Activated CD4-positive, alpha-beta T cell treated with anti-CD3 and anti-CD28 coated beads, Interleukin-2, amount 50 U/mL, for 1 hour (primary cell): Measurements from ENCODE around the gene IGLL5.
A peak's percentile ranks its signal among the peaks of the same experiment; 100 is the strongest.

Experiments used
- DNase-seq: peaks from one replicate; pipeline ENCODE4 v3.0.0-alpha.2; 2020

The IGLL5 gene

DNA sequence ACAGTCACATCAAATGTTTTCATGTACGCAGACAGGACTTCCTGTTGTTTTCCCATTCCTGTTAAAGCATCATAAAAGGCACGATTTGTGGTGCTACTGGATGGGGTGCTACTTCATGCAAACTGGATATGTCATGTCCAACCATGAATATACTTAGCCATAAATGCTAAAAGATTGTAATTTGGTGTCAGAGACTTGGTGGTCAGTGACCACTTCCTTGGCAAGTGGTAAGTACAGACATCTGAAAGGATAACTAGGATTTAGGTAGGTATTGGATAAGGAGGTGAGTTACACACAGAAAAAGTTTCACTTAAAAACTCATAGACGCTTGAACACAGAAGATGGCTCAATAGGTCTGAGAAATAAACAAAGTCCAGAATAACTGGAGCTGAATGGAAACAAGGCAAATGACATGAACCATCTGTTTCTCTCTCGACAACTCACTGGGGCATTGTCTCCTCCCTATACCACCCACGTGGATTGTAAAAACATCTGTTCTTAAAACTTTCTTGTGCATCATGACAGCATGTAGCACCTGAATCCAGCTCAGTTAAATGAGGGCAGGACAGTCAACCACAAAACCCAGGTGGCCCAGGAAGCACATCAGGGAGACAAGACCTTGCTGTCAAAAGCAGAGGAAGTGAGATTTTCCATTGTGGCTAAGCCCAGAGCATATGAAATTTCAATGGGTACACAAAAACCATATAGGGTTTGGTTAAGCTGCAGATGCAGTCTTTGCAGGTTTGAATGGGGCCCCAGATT is 22.1 kb upstream of the IGLL5 start:
- DNase-seq, result peak; percentile 12

DNA sequence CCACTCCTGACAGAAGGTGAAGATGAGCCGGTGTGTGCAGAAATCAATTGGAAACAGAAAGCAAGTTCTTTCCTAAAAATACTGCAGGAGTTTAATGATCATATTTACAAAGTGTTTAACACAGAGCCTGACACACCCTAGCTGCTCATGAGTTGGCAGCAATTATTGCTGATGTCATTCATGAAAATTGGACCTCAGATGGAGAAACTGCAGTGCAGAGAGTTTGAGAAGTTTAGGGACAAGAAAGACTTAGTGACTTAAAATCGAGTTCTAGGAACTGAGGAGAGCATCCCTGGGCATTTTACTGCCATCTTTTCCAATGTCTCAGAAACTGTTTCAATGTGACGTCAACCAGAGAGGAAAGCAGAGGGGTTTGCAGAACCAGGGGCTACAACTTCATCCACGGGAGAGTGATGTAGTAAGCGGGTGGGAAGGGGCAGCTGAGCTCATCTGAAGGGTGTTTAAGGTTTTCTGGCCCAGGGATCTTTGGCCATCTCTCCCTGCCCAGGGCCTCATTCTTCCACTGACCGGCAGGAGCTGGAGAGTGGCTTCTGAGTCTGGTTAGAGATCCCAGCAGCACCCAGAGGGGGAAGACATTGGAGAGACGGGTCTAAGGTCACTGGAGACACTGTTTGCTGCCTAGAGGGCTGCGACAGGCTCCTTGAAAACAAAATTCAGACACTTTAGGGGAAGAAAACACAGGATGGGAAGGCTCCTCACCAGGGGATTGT is 21.1 kb upstream of the IGLL5 start:
- no peak for DNase-seq

DNA sequence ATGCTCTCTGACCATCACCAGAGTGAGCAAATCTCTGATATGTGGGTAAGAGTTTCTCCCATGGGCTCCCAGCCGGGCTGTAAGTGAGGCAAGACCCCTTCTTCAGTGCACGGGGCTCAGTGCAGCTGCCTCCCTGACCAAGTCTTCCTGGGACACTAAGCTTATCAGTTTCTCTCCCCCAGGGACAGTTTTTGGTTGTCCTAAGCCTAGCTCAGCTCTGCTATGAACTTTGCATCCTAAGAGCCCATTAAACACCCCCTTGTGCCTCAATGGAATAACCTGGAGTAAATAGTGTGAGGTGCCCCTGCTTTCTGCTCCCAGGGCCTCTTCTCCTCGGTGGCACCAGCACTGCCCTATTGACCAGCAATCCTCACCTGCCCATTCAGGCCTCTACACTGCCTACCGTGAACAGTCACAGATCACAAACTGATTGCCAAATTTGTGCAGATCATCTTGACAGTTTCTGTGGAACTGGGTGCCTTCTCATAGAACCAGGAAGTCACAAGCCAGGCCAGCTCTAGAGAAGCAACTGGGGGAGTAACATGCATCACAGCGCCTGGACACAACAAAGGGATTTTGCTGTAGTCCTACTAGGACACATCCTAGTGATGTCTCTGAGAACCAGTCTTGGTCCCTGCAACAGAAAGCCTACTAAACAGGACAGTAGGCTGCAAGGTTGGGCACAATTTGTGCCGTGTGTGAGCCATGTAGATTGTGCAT is 19.5 kb upstream of the IGLL5 start:
- DNase-seq, result no peak

DNA sequence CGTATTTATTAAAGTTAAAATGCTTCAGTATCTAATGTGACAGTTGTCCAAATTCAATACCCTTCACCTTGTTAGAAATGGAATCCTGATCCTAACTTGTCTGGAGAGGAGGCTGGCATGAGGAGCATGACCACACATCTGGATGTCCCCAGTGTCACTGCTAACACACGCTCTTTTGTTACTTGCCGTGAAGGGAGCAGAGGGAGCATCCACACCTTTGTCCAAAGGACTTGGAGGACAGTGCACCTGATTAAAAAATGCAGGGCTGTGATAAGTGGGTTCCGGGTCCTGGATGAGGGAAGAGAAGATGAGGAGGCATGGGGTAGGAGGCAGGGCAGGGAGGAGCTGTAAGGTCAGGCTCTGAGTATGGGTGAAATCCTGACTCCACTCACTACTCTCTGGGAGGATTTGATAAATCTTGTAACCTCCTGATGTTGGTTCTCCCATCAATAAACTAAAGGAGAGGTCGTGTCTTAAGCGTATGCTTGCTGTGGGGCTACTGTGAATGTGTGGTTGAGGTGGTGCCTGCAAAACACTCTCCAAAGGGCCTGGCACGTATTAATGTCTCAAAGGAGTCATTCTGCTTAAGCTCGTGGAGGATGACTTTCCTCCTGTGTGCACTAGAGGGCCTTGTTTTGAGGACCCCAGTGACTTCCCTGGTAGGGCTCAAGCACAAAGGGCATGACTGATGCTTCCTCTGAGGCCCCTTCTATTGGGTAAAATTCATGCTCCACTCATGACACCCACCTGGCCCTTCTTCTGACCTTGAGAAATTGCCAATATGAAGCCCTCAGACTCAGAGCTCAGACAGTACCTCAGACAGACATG is 16.8 kb upstream of the IGLL5 start:
- no peak for DNase-seq

DNA sequence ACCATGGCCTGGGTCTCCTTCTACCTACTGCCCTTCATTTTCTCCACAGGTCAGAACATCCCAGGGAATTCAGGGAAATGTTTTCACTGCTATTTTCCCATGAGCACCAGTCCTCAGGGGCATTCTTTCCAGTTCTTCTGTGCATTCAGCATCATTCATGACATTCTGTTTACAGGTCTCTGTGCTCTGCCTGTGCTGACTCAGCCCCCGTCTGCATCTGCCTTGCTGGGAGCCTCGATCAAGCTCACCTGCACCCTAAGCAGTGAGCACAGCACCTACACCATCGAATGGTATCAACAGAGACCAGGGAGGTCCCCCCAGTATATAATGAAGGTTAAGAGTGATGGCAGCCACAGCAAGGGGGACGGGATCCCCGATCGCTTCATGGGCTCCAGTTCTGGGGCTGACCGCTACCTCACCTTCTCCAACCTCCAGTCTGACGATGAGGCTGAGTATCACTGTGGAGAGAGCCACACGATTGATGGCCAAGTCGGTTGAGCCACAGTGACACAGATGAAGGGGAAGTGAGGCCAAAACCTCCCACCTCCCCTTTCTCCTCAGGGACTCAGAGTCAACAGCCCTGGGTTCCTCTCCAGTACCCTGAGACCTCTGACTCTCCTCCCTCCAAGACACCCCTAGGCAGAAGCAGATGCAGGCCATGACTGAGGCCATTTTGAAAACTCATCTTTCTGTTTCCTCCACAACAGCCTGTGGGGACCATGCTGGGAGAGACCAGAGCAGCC is 15.9 kb upstream of the IGLL5 start:
- no peak for DNase-seq

DNA sequence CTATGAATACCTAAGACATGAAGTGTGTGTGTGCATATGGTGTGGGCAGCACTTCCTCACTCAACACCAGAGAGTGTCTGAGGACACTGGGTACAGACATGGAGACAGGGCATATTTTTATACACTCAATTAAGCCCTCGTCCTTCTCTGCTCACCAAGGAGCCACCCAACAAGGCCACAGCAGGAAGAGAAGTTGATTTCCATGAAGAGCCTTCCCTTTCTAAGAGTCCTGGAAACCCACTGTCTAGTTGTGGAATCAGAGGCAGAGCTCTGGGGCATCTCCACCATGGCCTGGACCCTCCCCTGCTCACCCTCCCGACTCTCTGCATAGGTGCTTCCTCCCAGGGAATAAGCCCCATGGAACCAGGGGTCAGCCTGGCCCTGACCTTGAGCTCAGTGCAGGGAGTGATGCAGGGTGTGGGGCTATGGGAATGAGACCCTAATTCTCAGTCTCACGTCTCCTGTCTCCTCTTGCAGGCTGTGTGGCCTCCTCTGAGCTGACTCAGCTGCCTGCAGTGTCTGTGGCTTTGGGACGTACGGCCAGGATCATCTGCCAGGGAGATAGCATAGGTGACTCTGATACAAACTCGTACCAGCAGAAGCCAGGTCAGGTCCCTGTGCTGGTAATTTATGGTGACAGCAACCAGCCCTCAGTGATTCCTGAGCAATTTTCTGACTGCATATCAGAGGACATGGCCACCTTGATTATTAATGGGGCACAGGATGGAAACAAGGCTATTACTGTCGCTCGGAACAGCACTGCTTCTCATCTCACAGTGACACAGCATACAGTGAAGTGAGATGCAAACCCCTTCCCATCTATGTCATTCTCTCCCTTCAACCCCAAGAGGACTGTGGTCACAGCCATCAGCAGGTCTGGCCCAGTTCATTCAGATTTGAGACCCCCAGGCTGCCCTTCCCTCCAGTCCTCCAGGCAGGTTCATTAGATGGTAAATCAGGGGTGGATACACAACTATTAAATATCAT is 14.6 kb upstream of the IGLL5 start:
- DNase-seq, result no peak

DNA sequence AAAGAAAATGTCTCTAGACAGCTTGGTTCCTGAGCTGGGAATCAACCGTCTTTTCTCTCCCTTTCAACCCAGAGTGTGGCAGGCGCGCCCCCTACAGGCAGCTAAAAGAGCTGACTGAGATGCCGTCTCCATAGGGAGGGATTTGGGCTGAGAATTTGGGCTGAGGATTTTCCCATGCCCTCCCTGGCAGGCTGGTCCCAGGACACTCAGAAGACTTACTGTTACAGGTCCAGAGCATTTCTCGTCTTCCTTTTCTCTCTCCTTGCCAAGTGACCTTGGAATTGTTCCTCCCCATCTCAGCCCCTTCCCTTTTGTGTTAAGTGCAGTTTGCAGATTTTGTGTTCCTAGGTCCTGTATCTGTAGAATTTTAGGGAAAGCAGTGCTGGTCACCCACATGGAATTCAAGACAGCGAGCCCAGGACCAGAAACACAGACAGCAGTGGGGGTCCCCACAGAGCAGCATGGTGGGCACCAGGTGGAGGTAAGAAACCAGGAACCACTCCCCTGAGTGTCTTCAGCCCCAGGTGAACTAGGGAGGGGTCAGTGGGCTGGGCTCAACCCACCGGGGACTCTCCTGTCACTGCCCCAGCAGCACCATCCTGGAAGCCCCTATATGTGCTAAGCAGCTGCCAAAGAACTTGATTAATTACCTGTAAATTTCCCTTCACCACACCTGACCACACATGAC is 9.9 kb upstream of the IGLL5 start:
- peak; percentile 81 for DNase-seq

DNA sequence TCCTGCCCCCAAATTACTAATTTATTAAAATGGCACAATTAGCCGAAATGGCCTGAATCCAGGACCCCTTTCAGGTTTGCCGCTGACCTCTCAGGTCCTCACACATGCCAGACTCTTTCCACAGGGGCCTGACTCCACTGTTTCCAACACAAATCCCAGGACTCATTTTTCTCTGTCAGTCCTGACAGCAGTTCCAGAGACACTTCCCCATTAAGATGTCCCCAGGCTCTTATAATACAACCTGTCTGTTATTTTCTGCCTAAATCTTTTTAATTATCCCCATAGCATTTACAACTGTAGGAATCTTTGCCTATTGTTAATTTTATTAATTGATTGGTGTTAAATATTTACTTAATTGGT is 9.4 kb upstream of the IGLL5 start:
- DNase-seq, result no peak

DNA sequence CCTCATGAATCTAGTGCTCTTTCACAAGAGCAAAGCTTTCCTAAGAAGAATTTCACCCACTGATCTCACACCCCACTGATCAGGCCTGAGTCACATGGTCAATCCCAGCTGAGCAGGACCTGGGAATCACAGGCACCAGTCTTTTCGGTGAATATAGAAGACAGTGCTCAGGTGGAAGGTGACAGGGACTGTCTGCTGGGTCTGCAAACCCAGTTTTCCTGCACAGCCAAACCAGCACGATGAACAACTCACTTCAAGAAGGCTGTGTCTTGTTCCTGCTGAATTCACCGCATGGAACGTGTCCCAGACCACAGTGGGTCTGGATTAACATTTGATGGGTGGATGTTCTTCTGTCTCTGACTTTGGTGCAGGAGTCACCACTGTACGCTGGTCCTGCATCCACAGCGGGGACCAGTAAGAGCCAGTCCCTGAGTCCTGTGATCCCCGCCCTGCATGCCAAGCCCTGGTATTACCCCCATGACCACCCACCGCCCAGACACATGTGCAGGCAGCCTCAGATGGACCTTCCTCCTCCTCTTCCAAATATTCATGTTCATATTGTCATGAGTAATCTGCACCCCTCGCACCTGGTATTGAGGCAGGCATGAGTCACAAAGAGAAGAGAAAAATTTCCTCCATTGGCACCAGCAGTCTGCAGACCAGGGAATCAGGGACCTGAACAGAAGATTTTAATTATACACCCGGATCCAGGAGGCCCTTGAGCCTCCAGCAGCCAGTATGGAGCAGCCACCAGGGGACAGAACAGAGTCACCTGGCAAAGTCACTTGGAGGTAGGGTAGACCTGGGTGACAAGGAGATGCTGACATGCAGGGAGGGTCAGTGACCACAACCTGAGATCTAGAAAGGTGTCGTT is 8.6 kb upstream of the IGLL5 start:
- DNase-seq, result no peak

DNA sequence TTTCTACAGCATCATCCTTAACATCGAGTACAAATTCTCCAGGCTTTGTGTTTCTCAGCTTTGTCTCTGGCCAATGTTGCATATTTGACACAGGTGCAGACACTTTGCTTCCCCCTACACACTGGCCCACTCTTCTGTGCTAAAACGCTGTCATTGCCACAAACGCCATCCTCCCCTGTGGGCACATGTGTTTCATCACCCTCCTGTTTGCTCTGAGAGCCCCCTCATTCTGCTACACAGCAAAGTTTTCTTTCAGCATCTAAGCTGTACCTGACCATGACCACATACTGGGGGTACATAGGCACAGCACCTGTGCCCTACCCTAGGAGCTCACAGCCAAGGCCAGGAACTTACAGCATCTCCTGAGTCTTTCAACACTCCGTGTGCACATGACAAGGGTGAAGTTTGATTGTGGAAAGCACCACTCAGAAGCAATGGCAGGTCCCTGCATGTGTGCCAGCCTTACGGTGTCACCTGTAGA is 7.9 kb upstream of the IGLL5 start:
- no peak for DNase-seq

DNA sequence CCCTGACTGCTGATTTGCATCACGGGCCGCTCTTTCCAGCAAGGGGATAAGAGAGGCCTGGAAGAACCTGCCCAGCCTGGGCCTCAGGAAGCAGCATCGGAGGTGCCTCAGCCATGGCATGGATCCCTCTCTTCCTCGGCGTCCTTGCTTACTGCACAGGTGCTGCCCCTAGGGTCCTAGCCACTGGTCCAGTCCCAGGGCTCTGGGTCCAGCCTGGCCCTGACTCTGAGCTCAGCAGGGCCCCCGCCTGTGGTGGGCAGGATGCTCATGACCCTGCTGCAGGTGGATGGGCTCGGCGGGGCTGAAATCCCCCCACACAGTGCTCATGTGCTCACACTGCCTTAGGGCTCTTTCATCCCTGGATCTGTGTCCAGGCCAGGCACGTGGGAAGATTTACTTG is 7.0 kb upstream of the IGLL5 start:
- DNase-seq, result no peak

DNA sequence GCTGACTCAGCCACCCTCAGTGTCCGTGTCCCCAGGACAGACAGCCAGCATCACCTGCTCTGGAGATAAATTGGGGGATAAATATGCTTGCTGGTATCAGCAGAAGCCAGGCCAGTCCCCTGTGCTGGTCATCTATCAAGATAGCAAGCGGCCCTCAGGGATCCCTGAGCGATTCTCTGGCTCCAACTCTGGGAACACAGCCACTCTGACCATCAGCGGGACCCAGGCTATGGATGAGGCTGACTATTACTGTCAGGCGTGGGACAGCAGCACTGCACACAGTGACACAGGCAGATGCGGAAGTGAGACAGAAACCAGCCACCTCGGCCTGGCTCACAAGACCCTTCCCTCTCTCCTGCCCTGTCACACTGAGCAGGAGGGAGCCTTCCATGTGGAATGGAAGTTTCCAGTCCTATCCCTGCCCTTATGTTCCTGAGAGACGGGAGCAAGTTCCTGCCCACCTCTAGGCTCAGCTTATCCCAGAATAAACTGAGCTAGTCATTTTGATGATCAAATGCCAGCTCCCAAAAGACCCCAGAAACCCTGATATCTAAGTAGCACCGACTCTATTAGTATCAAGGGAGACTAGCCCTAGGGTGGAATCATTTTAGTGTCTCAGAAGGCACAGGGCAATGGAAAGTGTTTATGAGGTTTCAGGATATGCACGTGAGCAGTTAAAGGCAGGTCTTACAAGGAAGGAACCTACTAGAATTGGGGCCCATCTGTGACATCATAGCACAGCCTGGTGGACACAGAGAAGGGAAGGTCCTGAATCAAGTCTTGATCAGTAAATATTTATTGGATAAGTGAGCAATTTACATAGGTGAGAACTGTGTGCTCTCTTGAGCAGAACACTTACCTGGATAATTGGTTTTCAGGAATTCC is 6.3 kb upstream of the IGLL5 start:
- DNase-seq, result no peak

DNA sequence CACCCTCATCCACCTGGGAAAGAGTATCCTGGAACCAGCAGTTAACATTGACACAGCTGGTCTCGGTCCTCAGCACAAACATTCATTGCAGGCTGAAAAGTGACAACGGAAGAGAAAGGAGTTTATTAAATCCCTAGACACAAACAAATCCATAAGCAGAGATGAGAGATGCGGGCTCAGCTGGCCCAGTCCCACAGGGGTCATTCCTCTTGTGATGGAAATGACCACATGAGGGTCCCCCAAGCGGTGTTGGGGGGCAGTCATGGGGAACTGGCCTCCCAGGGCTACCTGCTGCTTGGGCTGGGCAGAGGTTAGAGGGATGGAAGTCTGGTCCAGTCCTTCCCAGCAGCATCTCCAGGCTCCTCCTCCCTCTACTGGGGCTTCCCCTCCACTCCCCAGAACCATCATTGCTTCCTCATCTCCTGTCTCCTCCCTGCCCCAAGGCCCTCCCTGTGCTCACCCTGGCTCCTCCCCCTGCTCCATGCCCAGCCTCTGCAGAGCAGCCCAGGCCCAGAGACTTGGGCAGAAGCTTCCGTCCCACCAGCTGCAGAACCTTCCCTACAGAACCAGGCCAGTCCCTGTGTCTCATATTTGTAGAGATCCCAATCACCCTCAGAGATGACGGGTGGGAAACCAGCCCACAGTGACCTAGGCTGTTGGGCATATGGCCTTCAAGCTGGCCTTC is 5.4 kb upstream of the IGLL5 start:
- no peak for DNase-seq

DNA sequence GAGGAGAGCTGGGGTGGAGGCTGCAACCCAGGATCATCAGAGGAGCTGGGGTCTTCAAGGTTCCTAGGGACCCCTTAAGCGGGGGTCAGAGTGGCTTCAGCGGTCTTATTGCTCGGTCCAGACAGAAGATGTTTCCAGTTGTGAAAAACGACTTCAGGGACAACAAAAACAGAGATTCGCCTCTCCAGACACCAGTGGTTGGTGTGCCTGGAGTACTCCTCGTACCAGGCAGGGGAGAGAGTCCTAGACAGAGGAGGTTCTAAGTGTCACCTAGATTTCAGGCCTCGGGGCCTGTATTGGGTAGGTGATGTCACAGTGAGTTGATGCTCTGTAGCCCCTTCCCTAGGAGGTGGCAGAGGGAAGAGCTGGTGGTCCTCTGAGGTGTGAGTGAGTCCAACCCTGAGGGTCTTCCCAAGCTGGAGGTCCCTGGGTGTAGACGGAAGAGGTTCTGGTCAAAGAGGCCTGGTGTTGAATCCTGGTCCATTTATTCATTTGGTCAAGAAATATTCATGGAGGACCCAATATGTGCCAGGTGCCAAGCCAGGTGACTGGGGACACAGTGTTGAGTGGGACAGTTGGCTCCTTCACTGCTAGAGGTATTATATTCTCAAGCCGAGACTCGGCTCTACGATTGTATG is 4.4 kb upstream of the IGLL5 start:
- DNase-seq, result no peak

DNA sequence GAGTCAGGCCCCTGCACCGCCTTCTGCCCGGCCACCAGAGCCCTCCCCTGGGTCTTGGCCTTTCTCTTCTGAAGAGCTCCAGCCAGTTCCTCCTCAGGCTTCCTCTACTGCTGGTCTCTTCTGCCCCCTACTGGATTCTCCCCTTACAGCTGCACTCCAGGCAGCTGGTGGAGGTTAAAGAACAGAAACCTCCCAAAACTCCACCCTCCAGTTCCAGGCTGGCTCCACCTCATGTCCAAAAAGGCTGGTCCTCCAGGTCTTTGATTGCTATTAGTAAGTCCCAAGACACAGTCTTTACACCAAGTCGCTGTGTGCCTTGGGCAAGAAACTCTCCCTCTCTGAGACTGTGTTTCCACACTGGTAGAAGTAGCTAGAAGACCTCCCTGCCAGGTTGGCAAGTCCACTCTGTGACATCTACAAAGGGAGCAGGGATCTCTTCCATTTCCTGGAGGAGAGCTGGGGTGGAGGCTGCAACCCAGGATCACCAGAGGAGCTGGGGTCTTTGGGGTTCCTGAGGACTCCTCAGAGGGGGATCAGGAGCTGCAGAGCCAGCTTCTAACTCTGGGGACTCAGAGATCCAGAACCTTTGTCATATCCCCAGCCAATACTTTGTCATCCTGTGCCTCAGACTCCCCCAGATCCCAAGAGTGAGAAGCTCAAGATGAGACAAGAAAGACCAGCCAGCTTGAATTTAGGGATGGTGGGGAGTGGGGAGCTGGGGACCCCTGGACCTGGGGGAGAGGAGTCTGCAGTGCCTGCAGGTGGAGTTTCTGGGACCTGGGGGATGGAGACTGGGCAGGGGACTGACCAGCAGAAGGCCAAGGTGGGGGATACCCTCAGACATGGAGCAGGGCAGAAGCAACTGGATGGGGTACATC is 3.4 kb upstream of the IGLL5 start:
- DNase-seq, result peak; percentile 60
